HepG2 (cell line): ENCODE measurements around the gene CCNB2. TPM values are rescaled to one million over a fixed set of nuclear protein-coding genes. Genes with fewer than 3 reads are reported as not detected.
A peak's percentile ranks its signal among the peaks of the same experiment; 100 is the strongest.

Source experiments
- ATAC-seq: fragments of 200-7000 bp; cut with Tn5 transposase; 3 replicates; pipeline ENCODE4 v1.9.1; 2020; ENCODE audit warnings: mild to moderate bottlenecking, moderate library complexity
- BruUV-seq: library from RNA; stranded (reverse); fragments of 400-500 nt; replicated peaks from 2 replicates; lab custom pipeline; 2021; lab: Mats Ljungman, UMichigan
- CTCF ChIA-PET: fragments of 300-600 bp; formaldehyde crosslinking; extraction: SDS; loops from one replicate; lab custom pipeline; 2021; ENCODE audit warnings: low total read pairs, inconsistent platforms, low intra/inter-chr PET ratio; lab: Yijun Ruan, JAX
- POLR2A ChIA-PET: fragments of 350-600 bp; sonication (Branson Sonifier 250); formaldehyde crosslinking; loops from one replicate; lab custom pipeline; 2020; ENCODE audit warnings: antibody characterized with exemption, inconsistent platforms; lab: Yijun Ruan, JAX
- DNase-seq: peaks from one replicate; pipeline ENCODE4 v3.0.0-alpha.2; 2015; ENCODE audit warnings: low spot score
- FAIRE-seq: peaks from 3 replicates; lab custom pipeline; 2011; peaks lifted over from hg19 to GRCh38; lab: Jason Lieb, UNC
- H2AFZ ChIP-seq: one replicate; pipeline ENCODE4 v1.6.1; 2011; ENCODE audit warnings: low read length, inconsistent platforms
- H3K27ac ChIP-seq: fragments of 300-600 bp; 3 replicates; pipeline ENCODE4 v1.8.0; 2011; ENCODE audit warnings: mixed run types, mild to moderate bottlenecking, mixed read lengths, low read length, inconsistent platforms; ENCODE audit not compliant: insufficient read depth; ENCODE audit errors: extremely low read length
- H3K27me3 ChIP-seq, 2 experiments: fragments of 200-600 bp in 1 of 2; 2 replicates in 1 of 2; 3 replicates in 1 of 2; pipeline versions ENCODE4 v1.6.0 to v1.8.0; 2011; ENCODE audit warnings: low read length in 2 of 2, mild to moderate bottlenecking in 2 of 2, moderate library complexity in 2 of 2, inconsistent platforms in 1 of 2; ENCODE audit not compliant: insufficient read depth in 2 of 2, control insufficient read depth in 1 of 2
- H3K36me3 ChIP-seq, 2 experiments: fragments of 200-600 bp in 1 of 2; replicated peaks in 1 of 2; 2 replicates in 1 of 2; 3 replicates in 1 of 2; pipeline versions ENCODE4 v1.5.1 to v1.8.0; 2011; ENCODE audit warnings: low read length in 2 of 2, inconsistent platforms in 1 of 2; ENCODE audit not compliant: insufficient read depth in 2 of 2, control insufficient read depth in 1 of 2
- H3K4me1 ChIP-seq: 2 replicates; pipeline ENCODE4 v1.5.1; 2012; ENCODE audit warnings: low read length, inconsistent platforms; ENCODE audit not compliant: insufficient read depth
- H3K4me2 ChIP-seq: 2 replicates; pipeline ENCODE4 v1.6.0; 2011; ENCODE audit warnings: low read depth, low read length, inconsistent platforms
- H3K4me3 ChIP-seq, 3 experiments: fragments of 200-600 bp in 1 of 3; sonication (generic), shearing (Covaris generic) in 1 of 3; replicated peaks in 1 of 3; 2 replicates each; pipeline ENCODE4 v1.5.1; 2011 to 2016; ENCODE audit warnings: low read length in 3 of 3, inconsistent platforms in 2 of 3, low read depth in 2 of 3, mild to moderate bottlenecking in 2 of 3, control low read depth in 1 of 3, mixed read lengths in 1 of 3; ENCODE audit not compliant: insufficient read depth in 1 of 3
- H3K79me2 ChIP-seq: one replicate; pipeline ENCODE4 v1.6.1; 2011; ENCODE audit warnings: low read length, inconsistent platforms; ENCODE audit not compliant: insufficient read depth
- H3K9ac ChIP-seq: 2 replicates; pipeline ENCODE4 v1.6.0; 2011; ENCODE audit warnings: mild to moderate bottlenecking, low read depth, low read length, inconsistent platforms; ENCODE audit not compliant: insufficient read depth
- H3K9me3 ChIP-seq: 2 replicates; pipeline ENCODE4 v1.5.1; 2012; ENCODE audit warnings: mild to moderate bottlenecking, low read length
- H4K20me1 ChIP-seq: 2 replicates; pipeline ENCODE4 v1.6.0; 2011; ENCODE audit warnings: inconsistent platforms, mild to moderate bottlenecking, low read length, moderate library complexity; ENCODE audit not compliant: insufficient read depth
- CEBPB ChIP-seq: IDR thresholded peaks from 2 replicates; pipeline ENCODE4 v1.6.1; 2011; ENCODE audit warnings: low read depth, low read length, improper control_type of control experiment, borderline replicate concordance
- EP300 ChIP-seq, 3 experiments: sonication (generic) in 1 of 3; formaldehyde crosslinking in 1 of 3; IDR thresholded peaks; 2 replicates each; pipeline versions ENCODE4 v1.5.1 to v1.6.1; 2011 to 2020; ENCODE audit warnings: low read depth in 2 of 3, low read length in 2 of 3, borderline replicate concordance in 1 of 3, improper control_type of control experiment in 1 of 3, mild to moderate bottlenecking in 1 of 3, missing genetic modification reagents in 1 of 3, moderate library complexity in 1 of 3
- GATAD2A ChIP-seq: IDR thresholded peaks from 2 replicates; pipeline ENCODE4 v1.6.1; 2016
- HNF4G ChIP-seq, 2 experiments: sonication (generic) in 1 of 2; formaldehyde crosslinking in 1 of 2; IDR thresholded peaks; 2 replicates each; pipeline versions ENCODE4 v1.4.0 to v1.6.1; 2011 to 2020; ENCODE audit warnings: borderline replicate concordance in 2 of 2, low read depth in 2 of 2, mild to moderate bottlenecking in 2 of 2, low read length in 1 of 2, missing genetic modification reagents in 1 of 2, moderate library complexity in 1 of 2
- KDM2A ChIP-seq: sonication (generic); formaldehyde crosslinking; IDR thresholded peaks from 2 replicates; pipeline ENCODE4 v1.4.0; 2020; ENCODE audit warnings: low read depth, missing genetic modification reagents, borderline replicate concordance
- SOX13 ChIP-seq, 3 experiments: fragments of 450-650 bp in 1 of 3; sonication (generic) in 1 of 3; formaldehyde crosslinking in 1 of 3; IDR thresholded peaks in 2 of 3; conservative IDR thresholded peaks in 1 of 3; 2 replicates each; pipeline versions ENCODE4 v1.5.0 to v1.6.1; 2016 to 2020; ENCODE audit warnings: antibody characterized with exemption in 1 of 3, mild to moderate bottlenecking in 1 of 3, missing compliant biosample characterization in 1 of 3, missing genetic modification reagents in 1 of 3, moderate library complexity in 1 of 3
- SOX6 ChIP-seq, 2 experiments: fragments of 450-650 bp in 1 of 2; sonication (generic) in 1 of 2; formaldehyde crosslinking in 1 of 2; IDR thresholded peaks; 2 replicates each; pipeline versions ENCODE4 v1.4.0 to v1.6.1; 2017 to 2020; ENCODE audit warnings: antibody characterized with exemption in 1 of 2, mild to moderate bottlenecking in 1 of 2, missing genetic modification reagents in 1 of 2
- ZNF143 ChIP-seq: sonication (generic); formaldehyde crosslinking; IDR thresholded peaks from 2 replicates; pipeline ENCODE4 v1.4.0; 2020; ENCODE audit warnings: missing genetic modification reagents
- ZNF430 ChIP-seq: sonication (generic); formaldehyde crosslinking; IDR thresholded peaks from 2 replicates; pipeline ENCODE4 v1.9.0; 2021; ENCODE audit warnings: mild to moderate bottlenecking, missing genetic modification reagents
- ZSCAN30 ChIP-seq: sonication (generic); formaldehyde crosslinking; IDR thresholded peaks from 2 replicates; pipeline ENCODE4 v1.5.0; 2020; ENCODE audit warnings: mild to moderate bottlenecking, missing genetic modification reagents
- WGBS: methylation state at CpG from one replicate; pipeline ENCODE4 v1.1.6; 2017; ENCODE audit warnings: low lambda C conversion rate; 5-methylcytosine and 5-hydroxymethylcytosine counted together
- in situ Hi-C: cut with HindIII; loops from 2 replicates; pipeline ENCODE4 v1.10.0; 2017; ENCODE audit warnings: low pct_unique_long_range_greater_than_20kb; ENCODE audit not compliant: extremely low pct_ligation_motif_present
- intact Hi-C: fragments of 100-400 bp; cut with micrococcal nuclease; formaldehyde crosslinking; loops from one replicate; pipeline ENCODE4 v1.10.0; 2022; ENCODE audit not compliant: unreplicated experiment
- polyA plus RNA-seq, 8 experiments: library from polyadenylated mRNA; depleted of rRNA in 3 of 8; stranded (reverse) in 7 of 8; unstranded in 1 of 8; fragments of >200 nt; fragmentation: Illumina TruSeq in 4 of 8; extraction: Trizol in 4 of 8; gene quantifications; 2 replicates each; pipeline versions ENCODE4 v1.2.1 to v1.2.3, GENCODE V29; 2011 to 2016; ENCODE audit warnings: low read depth in 4 of 8, missing spikeins in 1 of 8, mixed read lengths in 1 of 8; ENCODE audit not compliant: insufficient read depth in 1 of 8
- total RNA-seq, 5 experiments: library from RNA; depleted of rRNA; stranded (reverse); fragments of >200 nt; fragmentation: Illumina TruSeq; extraction: Trizol; gene quantifications; 2 replicates each; pipeline ENCODE4 v1.2.3, GENCODE V29; 2016; ENCODE audit warnings: low read depth in 1 of 5
- TF ChIP-seq, protein P1 (sequence below): sonication (generic); formaldehyde crosslinking; IDR thresholded peaks from 2 replicates; pipeline ENCODE4 v1.4.0; 2020; ENCODE audit warnings: mild to moderate bottlenecking, low read depth, missing genetic modification reagents
- TF ChIP-seq, protein P2 (sequence below): sonication (generic); formaldehyde crosslinking; IDR thresholded peaks from 2 replicates; pipeline ENCODE4 v1.5.0; 2020; ENCODE audit warnings: missing genetic modification reagents
- TF ChIP-seq, protein P3 (sequence below): sonication (generic); formaldehyde crosslinking; IDR thresholded peaks from 2 replicates; pipeline ENCODE4 v1.4.0; 2020; ENCODE audit warnings: missing genetic modification reagents

CCNB2 gene
- total and polyA plus RNA-seq, 2 of the 13 experiments (the other 11 are each of a cell fraction or from before 2014, with no cell fraction given): 43.5 to 80.9 TPM

DNA sequence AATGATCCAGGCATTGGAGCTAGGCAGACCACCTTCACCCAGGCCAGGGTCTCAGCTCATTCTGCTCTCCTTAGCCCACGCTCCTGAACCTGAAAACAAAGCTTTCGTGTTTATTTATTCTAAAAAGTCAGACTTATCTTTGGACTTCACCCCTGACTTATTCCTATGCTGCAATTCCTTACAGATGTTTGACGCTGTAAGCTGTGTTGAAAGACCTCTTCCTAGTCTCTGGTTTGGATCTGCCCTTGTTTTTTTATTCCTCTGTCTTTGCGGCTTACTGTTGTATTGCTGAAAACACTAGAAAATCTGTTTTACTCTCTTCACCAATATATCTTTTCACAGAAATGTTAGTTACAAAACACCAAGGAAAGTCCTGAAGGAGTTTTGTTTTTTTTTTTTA, 61.2 kb downstream of the CCNB2 start:
- ChIA-PET CTCF (no interaction called here), POLR2A (no interaction called here)
- Histone ChIP-seq H3K27ac (peak overlapping the region; percentile 43), H3K4me3 (no peak overlapping the region), H3K27me3 (no peaks in the 10 kb centered on the region), H3K4me2 (no peak overlapping the region), H3K4me1 (peaks cover 52% of the 10 kb centered on the region), H3K36me3 (peaks cover 10 to 14% of the 10 kb centered on the region in 2 experiments; a peak in 4 of 5 replicates), H3K79me2 (no peaks in the 10 kb centered on the region), H3K9ac (no peak overlapping the region), H4K20me1 (no peaks in the 10 kb centered on the region), H2AFZ (no peak overlapping the region), H3K9me3 (no peaks in the 10 kb centered on the region)
- DNase-seq (peak; percentile 38), FAIRE-seq (peak; percentile 64), ATAC-seq (no peak)
- WGBS: 36% methylated on average over 4 of the region's 4 CpGs
- BruUV-seq: no TSS peak
- in situ Hi-C loops (loop anchor here (5.0 to 10.0 kb wide), 2 partner anchors 249 to 326 kb away; no protein-coding TSS in a partner anchor), intact Hi-C loops (no loop called here)
- TF ChIP-seq KDM2A (CRISPR knock-in tag) (no peak), SOX13 (IDR thresholded peaks at IDR 0.05) (no peak), SOX13 (CRISPR knock-in tag; conservative IDR thresholded peaks at IDR 0.05 in 1 of 2, IDR thresholded peaks at IDR 0.05 in 1 of 2) (peak in 1 of 2 experiments; percentile 29; a peak in 1 of 4 replicates), ZNF430 (CRISPR knock-in tag) (no peak), HNF4G (IDR thresholded peaks at IDR 0.05; ENCODE audit: borderline replicate concordance, low read depth, low read length) (peak; percentile 10; the same call in 1 of the 2 replicates), HNF4G (CRISPR knock-in tag; IDR thresholded peaks at IDR 0.05; ENCODE audit: borderline replicate concordance, low read depth) (no peak), CEBPB (peak; percentile 45; the same call in 1 of the 2 replicates), EP300 (IDR thresholded peaks at IDR 0.05; ENCODE audit: low read depth in 2 of 2, low read length in 2 of 2) (peak in 1 of 2 experiments; percentile 47; a peak in 1 of 4 replicates), EP300 (CRISPR knock-in tag; IDR thresholded peaks at IDR 0.05; ENCODE audit: borderline replicate concordance) (no peak), ZSCAN30 (CRISPR knock-in tag) (no peak), SOX6 (IDR thresholded peaks at IDR 0.05) (no peak), SOX6 (CRISPR knock-in tag; IDR thresholded peaks at IDR 0.05) (peak; percentile 46; the same call in 1 of the 2 replicates), GATAD2A (peak; percentile 63), ZNF143 (no peak)
- TF ChIP-seq, protein P1, sequence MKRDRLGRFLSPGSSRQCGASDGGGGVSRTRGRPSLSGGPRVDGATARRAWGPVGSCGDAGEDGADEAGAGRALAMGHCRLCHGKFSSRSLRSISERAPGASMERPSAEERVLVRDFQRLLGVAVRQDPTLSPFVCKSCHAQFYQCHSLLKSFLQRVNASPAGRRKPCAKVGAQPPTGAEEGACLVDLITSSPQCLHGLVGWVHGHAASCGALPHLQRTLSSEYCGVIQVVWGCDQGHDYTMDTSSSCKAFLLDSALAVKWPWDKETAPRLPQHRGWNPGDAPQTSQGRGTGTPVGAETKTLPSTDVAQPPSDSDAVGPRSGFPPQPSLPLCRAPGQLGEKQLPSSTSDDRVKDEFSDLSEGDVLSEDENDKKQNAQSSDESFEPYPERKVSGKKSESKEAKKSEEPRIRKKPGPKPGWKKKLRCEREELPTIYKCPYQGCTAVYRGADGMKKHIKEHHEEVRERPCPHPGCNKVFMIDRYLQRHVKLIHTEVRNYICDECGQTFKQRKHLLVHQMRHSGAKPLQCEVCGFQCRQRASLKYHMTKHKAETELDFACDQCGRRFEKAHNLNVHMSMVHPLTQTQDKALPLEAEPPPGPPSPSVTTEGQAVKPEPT (CRISPR knock-in tag): no peak
- TF ChIP-seq, protein P2, sequence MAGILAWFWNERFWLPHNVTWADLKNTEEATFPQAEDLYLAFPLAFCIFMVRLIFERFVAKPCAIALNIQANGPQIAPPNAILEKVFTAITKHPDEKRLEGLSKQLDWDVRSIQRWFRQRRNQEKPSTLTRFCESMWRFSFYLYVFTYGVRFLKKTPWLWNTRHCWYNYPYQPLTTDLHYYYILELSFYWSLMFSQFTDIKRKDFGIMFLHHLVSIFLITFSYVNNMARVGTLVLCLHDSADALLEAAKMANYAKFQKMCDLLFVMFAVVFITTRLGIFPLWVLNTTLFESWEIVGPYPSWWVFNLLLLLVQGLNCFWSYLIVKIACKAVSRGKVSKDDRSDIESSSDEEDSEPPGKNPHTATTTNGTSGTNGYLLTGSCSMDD (CRISPR knock-in tag): no peak
- TF ChIP-seq, protein P3, sequence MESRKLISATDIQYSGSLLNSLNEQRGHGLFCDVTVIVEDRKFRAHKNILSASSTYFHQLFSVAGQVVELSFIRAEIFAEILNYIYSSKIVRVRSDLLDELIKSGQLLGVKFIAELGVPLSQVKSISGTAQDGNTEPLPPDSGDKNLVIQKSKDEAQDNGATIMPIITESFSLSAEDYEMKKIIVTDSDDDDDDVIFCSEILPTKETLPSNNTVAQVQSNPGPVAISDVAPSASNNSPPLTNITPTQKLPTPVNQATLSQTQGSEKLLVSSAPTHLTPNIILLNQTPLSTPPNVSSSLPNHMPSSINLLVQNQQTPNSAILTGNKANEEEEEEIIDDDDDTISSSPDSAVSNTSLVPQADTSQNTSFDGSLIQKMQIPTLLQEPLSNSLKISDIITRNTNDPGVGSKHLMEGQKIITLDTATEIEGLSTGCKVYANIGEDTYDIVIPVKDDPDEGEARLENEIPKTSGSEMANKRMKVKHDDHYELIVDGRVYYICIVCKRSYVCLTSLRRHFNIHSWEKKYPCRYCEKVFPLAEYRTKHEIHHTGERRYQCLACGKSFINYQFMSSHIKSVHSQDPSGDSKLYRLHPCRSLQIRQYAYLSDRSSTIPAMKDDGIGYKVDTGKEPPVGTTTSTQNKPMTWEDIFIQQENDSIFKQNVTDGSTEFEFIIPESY (CRISPR knock-in tag): no peak
